HL-60 (cell line): ENCODE data around the gene RAB8B.

Source experiments
- DNase-seq, 2 experiments: peaks; one replicate each; pipeline ENCODE4 v3.0.0-alpha.2; 2010 to 2020; ENCODE audit warnings: low read depth in 1 of 2, low spot score in 1 of 2
- H3K27ac ChIP-seq: fragments of 250-450 bp; sonication (Bioruptor Pico); replicated peaks from 2 replicates; pipeline ENCODE4 v1.5.1; 2020; ENCODE audit warnings: mild to moderate bottlenecking, moderate library complexity
- H3K27me3 ChIP-seq: fragments of 250-450 bp; sonication (Bioruptor Pico); 2 replicates; pipeline ENCODE4 v1.5.1; 2021; ENCODE audit warnings: mild to moderate bottlenecking, moderate library complexity; ENCODE audit not compliant: insufficient read depth, poor library complexity, severe bottlenecking
- H3K4me3 ChIP-seq: replicated peaks from 2 replicates; pipeline ENCODE4 v1.5.1; 2011; ENCODE audit warnings: mild to moderate bottlenecking, control low read depth, low read length; ENCODE audit not compliant: insufficient read depth
- CTCF ChIP-seq: IDR thresholded peaks from one replicate; pipeline ENCODE4 v1.5.1; 2011; ENCODE audit warnings: low read length, control low read depth, inconsistent platforms; ENCODE audit not compliant: insufficient read depth
- GABPA ChIP-seq: IDR thresholded peaks from 2 replicates; pipeline ENCODE4 v1.6.1; 2012; ENCODE audit warnings: low read depth
- POLR2AphosphoS5 ChIP-seq: IDR thresholded peaks from 2 replicates; pipeline ENCODE4 v1.6.1; 2012; ENCODE audit warnings: low read depth
- REST ChIP-seq: IDR thresholded peaks from 2 replicates; pipeline ENCODE4 v1.6.1; 2012; ENCODE audit warnings: low read depth; ENCODE audit not compliant: insufficient replicate concordance
- SPI1 ChIP-seq: IDR thresholded peaks from 2 replicates; pipeline ENCODE4 v1.6.1; 2012; ENCODE audit warnings: low read depth, mild to moderate bottlenecking, borderline replicate concordance

Gene RAB8B

GRCh38 chr15:63246691-63247469 is 57.5 kb downstream of the RAB8B start:
- peak; percentile 87 to 95 for DNase-seq
- no peaks in the 10 kb centered on the region for H3K27me3 ChIP-seq

GRCh38 chr15:63250312-63250965 is 61.0 kb downstream of the RAB8B start:
- H3K4me3 ChIP-seq: no peak overlapping the region
- no peaks in the 10 kb centered on the region for H3K27me3 ChIP-seq
- no peak for DNase-seq
- TF ChIP-seq REST (no peak), POLR2AphosphoS5 (no peak), GABPA (no peak)
- no peak overlapping the region for H3K27ac ChIP-seq

More at GRCh38 chr15:63246691-63247469, 57.5 kb downstream of the RAB8B start:
- no peak overlapping the region for H3K4me3 ChIP-seq
- H3K27ac ChIP-seq: peak overlapping the region; percentile 21; the same call in 1 of the 2 replicates
- TF ChIP-seq CTCF: no peak
- no peak for TF ChIP-seq POLR2AphosphoS5
- peak; percentile 6; the same call in 1 of the 2 replicates for TF ChIP-seq SPI1
- TF ChIP-seq GABPA: no peak
- peak; percentile 18 for TF ChIP-seq REST

DNA sequence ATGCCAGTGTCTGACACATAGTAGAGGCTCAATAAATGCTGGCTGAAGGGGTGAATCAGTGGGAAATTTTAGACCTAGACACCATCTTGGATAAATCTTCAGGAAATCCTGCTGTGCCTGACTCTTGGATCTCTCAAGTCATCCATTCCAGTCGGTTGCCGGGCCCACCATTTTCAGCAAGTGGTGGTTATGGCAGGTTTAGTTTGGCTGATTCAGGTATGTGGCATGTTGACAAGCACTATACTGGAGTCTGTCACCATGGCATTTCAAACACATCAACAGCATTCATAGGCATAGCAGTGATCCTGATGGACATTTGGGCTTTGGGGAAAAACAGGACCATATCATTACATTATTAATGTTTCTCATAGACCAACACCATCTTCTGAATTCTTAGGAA is 62.3 kb downstream of the RAB8B start:
- TF ChIP-seq SPI1 (no peak), CTCF (no peak), REST (no peak), POLR2AphosphoS5 (no peak), GABPA (no peak)
- DNase-seq: no peak
- Histone ChIP-seq H3K27ac (no peak overlapping the region), H3K27me3 (no peaks in the 10 kb centered on the region), H3K4me3 (no peak overlapping the region)
